ENCODE results near the gene ZBTB46.

DNA sequence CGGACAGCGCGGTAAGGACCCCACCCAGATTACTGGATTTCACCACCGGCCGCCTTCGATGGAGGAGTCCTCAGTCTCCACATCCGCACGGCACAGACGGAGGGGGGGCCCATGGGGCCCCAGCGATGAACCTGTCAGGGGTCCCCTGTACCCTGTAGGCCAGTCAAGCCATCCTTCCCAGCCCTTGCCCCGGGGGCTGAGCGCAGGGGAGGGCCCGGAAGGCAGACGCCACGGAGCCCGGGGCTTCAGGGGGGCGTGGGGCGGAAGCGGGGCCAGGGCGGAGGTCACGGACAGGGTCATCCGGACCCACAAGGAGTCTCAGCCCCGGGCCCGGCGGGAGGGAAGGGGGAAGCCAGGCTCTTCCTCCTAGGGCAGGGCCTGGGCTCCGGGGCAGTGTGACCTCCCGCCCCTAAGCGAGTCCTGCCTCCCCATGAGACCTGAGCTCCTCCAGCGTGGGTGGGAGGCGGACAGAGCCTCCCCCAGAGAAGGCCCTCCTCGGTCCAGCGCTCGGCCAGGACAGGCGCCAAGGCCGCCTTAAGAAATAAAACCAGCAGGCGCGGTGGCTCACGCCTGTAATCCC lies 22.8 kb downstream of the ZBTB46 start:
- TF ChIP-seq, protein P1, sequence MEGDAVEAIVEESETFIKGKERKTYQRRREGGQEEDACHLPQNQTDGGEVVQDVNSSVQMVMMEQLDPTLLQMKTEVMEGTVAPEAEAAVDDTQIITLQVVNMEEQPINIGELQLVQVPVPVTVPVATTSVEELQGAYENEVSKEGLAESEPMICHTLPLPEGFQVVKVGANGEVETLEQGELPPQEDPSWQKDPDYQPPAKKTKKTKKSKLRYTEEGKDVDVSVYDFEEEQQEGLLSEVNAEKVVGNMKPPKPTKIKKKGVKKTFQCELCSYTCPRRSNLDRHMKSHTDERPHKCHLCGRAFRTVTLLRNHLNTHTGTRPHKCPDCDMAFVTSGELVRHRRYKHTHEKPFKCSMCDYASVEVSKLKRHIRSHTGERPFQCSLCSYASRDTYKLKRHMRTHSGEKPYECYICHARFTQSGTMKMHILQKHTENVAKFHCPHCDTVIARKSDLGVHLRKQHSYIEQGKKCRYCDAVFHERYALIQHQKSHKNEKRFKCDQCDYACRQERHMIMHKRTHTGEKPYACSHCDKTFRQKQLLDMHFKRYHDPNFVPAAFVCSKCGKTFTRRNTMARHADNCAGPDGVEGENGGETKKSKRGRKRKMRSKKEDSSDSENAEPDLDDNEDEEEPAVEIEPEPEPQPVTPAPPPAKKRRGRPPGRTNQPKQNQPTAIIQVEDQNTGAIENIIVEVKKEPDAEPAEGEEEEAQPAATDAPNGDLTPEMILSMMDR (IDR thresholded peaks at IDR 0.05), result no peak
- no peak for TF ChIP-seq POLR2AphosphoS5 (IDR thresholded peaks at IDR 0.05)
